K562 (cell line): Measurements from ENCODE around the gene PAQR8. TPM values are rescaled to one million over a fixed set of nuclear protein-coding genes. Genes with fewer than 3 reads are reported as not detected.

Experiments
- CSDE1 ChIP-seq, 2 experiments: fragments of 450-650 bp; IDR thresholded peaks; 2 replicates each; pipeline ENCODE4 v1.6.1; 2016; ENCODE audit warnings: mild to moderate bottlenecking in 1 of 2
- HDAC1 ChIP-seq, 2 experiments: fragments of 450-650 bp; IDR thresholded peaks; 2 replicates each; pipeline ENCODE4 v1.6.1; 2016 to 2017; ENCODE audit warnings: inconsistent platforms in 1 of 2, mild to moderate bottlenecking in 1 of 2, moderate library complexity in 1 of 2
- KLF6 ChIP-seq: fragments of 250-450 bp; sonication (Bioruptor Pico); IDR thresholded peaks from 2 replicates; pipeline ENCODE4 v1.4.0; 2020; ENCODE audit warnings: mild to moderate bottlenecking, moderate library complexity, borderline replicate concordance
- LEF1 ChIP-seq: fragments of 450-650 bp; IDR thresholded peaks from 2 replicates; pipeline ENCODE4 v1.6.1; 2016; ENCODE audit warnings: mild to moderate bottlenecking
- NUFIP1 ChIP-seq: fragments of 450-650 bp; IDR thresholded peaks from 2 replicates; pipeline ENCODE4 v1.6.1; 2018; ENCODE audit not compliant: partially characterized antibody
- OTX1 ChIP-seq: fragments of 450-650 bp; formaldehyde crosslinking; IDR thresholded peaks from 2 replicates; pipeline ENCODE4 v1.4.0; 2022; ENCODE audit warnings: mild to moderate bottlenecking
- PREB ChIP-seq: sonication (generic); formaldehyde crosslinking; IDR thresholded peaks from 2 replicates; pipeline ENCODE4 v1.8.1; 2023; ENCODE audit warnings: mild to moderate bottlenecking, missing genetic modification reagents
- RBM15 ChIP-seq: fragments of 200-400 bp; formaldehyde crosslinking; IDR thresholded peaks from 2 replicates; pipeline ENCODE4 v1.6.1; 2018; ENCODE audit warnings: mild to moderate bottlenecking, low read length, moderate library complexity; ENCODE audit not compliant: insufficient read depth
- RBM17 ChIP-seq: fragments of 200-400 bp; formaldehyde crosslinking; IDR thresholded peaks from 2 replicates; pipeline ENCODE4 v1.6.1; 2017; ENCODE audit warnings: low read depth, mild to moderate bottlenecking, low read length, borderline replicate concordance
- SMARCE1 ChIP-seq: fragments of 450-650 bp; IDR thresholded peaks from 2 replicates; pipeline ENCODE4 v1.7.1; 2016; ENCODE audit warnings: mild to moderate bottlenecking
- ZBTB5 ChIP-seq: fragments of 450-650 bp; IDR thresholded peaks from 2 replicates; pipeline ENCODE4 v1.6.1; 2017; ENCODE audit warnings: antibody characterized with exemption
- ZC3H11A ChIP-seq: IDR thresholded peaks from 2 replicates; pipeline ENCODE4 v1.6.1; 2012; ENCODE audit warnings: low read depth, low read length, improper control_type of control experiment
- ZNF407 ChIP-seq: fragments of 450-650 bp; IDR thresholded peaks from 2 replicates; pipeline ENCODE4 v1.6.1; 2016; ENCODE audit warnings: low read depth
- ZNF586 ChIP-seq: fragments of 450-650 bp; formaldehyde crosslinking; conservative IDR thresholded peaks from 2 replicates; pipeline ENCODE4 v1.4.0; 2020; ENCODE audit warnings: mild to moderate bottlenecking, moderate library complexity
- polyA plus RNA-seq, 8 experiments: library from polyadenylated mRNA; depleted of rRNA in 4 of 8; stranded (reverse) in 5 of 8; unstranded in 3 of 8; fragments of >200 nt; fragmentation: Nextera tagmentation in 2 of 8; fragmentation: Illumina TruSeq in 1 of 8; extraction: Ambion mirVana in 2 of 8; extraction: Trizol in 1 of 8; gene quantifications; 2 replicates each; pipeline versions ENCODE4 v1.2.1 to v1.2.3, GENCODE V29; 2011 to 2014; ENCODE audit warnings: inconsistent platforms in 1 of 8, missing spikeins in 1 of 8
- total RNA-seq, 7 experiments: library from RNA; depleted of rRNA in 6 of 7; stranded (reverse); fragments of >200 nt in 6 of 7; fragmentation: Illumina TruSeq in 2 of 7; extraction: Trizol in 2 of 7; gene quantifications; 2 replicates each; pipeline versions ENCODE4 v1.2.1 to v1.2.3, GENCODE V29; 2011 to 2021; ENCODE audit warnings: low replicate concordance in 1 of 7
- TF ChIP-seq, protein P1 (sequence below): fragments of 450-650 bp; formaldehyde crosslinking; conservative IDR thresholded peaks from 2 replicates; pipeline ENCODE4 v1.4.0; 2022; ENCODE audit warnings: mild to moderate bottlenecking, missing genetic modification characterization

The PAQR8 gene
- total and polyA plus RNA-seq, 9 of the 15 experiments (the other 6 are each of a cell fraction or from before 2014, with no cell fraction given) = 1.4 to 10.2 (median 3.5) TPM

GRCh38 chr6:52352239-52353018 is 9.5 kb upstream of the PAQR8 start (continued):
- TF ChIP-seq ZBTB5 (no peak), CSDE1 (IDR thresholded peaks at IDR 0.05) (0 out of 4 replicates have a peak, but pooled peaks of 1 of the 2 experiments have one; percentile 43), ZNF586 (CRISPR knock-in tag) (no peak), OTX1 (CRISPR knock-in tag) (no peak), NUFIP1 (no peak), RBM17 (no peak), KLF6 (no peak), SMARCE1 (peak; percentile 77; the same call in 1 of the 2 replicates), HDAC1 (IDR thresholded peaks at IDR 0.05) (peak in 1 of 2 experiments; percentile 33; a peak in 1 of 4 replicates), ZC3H11A (no peak), RBM15 (no peak), PREB (CRISPR knock-in tag) (no peak), LEF1 (peak; percentile 53; the same call in 1 of the 2 replicates), ZNF407 (no peak)
- TF ChIP-seq, protein P1, sequence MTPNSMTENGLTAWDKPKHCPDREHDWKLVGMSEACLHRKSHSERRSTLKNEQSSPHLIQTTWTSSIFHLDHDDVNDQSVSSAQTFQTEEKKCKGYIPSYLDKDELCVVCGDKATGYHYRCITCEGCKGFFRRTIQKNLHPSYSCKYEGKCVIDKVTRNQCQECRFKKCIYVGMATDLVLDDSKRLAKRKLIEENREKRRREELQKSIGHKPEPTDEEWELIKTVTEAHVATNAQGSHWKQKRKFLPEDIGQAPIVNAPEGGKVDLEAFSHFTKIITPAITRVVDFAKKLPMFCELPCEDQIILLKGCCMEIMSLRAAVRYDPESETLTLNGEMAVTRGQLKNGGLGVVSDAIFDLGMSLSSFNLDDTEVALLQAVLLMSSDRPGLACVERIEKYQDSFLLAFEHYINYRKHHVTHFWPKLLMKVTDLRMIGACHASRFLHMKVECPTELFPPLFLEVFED (CRISPR knock-in tag) = no peak
